Effector memory CD8-positive, alpha-beta T cell (primary cell): ENCODE data around the gene SERPINA10.
"Not testable (repeated sequence)": the region's sequence is repeated elsewhere in the genome, so short reads cannot be mapped to it uniquely, and the experiment has no call there.

Experiments used
- ATAC-seq: fragments of 150-1000 bp; cut with Tn5 transposase; replicated peaks from 2 replicates; pipeline ENCODE4 v1.10.0; 2021; ENCODE audit warnings: mild to moderate bottlenecking, moderate library complexity
- DNase-seq, 3 experiments: peaks; one replicate each; pipeline ENCODE4 v3.0.0; 2021
- H3K27ac Mint-ChIP-seq, 2 donors: one replicate each; pipeline ENCODE4 v1.8.0; 2022; ENCODE audit warnings: mild to moderate bottlenecking in 2 of 2, mixed read lengths in 2 of 2, moderate library complexity in 2 of 2
- H3K27me3 Mint-ChIP-seq, 2 donors: one replicate each; pipeline ENCODE4 v1.8.0; 2022; ENCODE audit warnings: mixed read lengths in 2 of 2
- H3K36me3 Mint-ChIP-seq: one replicate; pipeline ENCODE4 v1.8.0; 2022; ENCODE audit warnings: mild to moderate bottlenecking, moderate library complexity, mixed read lengths; ENCODE audit not compliant: insufficient read depth
- H3K4me1 Mint-ChIP-seq, 2 donors: one replicate each; pipeline ENCODE4 v1.8.0; 2022; ENCODE audit warnings: low read depth in 2 of 2, mixed read lengths in 2 of 2
- H3K4me3 Mint-ChIP-seq, 2 donors: one replicate each; pipeline ENCODE4 v1.8.0; 2022; ENCODE audit warnings: mild to moderate bottlenecking in 2 of 2, mixed read lengths in 2 of 2, moderate library complexity in 2 of 2
- H3K9me3 Mint-ChIP-seq, 2 donors: one replicate each; pipeline ENCODE4 v1.8.0; 2022; ENCODE audit warnings: mixed read lengths in 2 of 2

SERPINA10 gene

GRCh38 chr14:94306047-94306978 is 13.2 kb upstream of the SERPINA10 start:
- H3K4me1 Mint-ChIP-seq: no peaks in the 10 kb centered on the region
- no peaks in the 10 kb centered on the region for H3K36me3 Mint-ChIP-seq
- no peak overlapping the region for H3K4me3 Mint-ChIP-seq
- peaks cover 0 to 10% of the 10 kb centered on the region in 2 donors for H3K27me3 Mint-ChIP-seq
- H3K9me3 Mint-ChIP-seq: peaks cover 5 to 15% of the 10 kb centered on the region in 2 donors
- no peak overlapping the region for H3K27ac Mint-ChIP-seq
- ATAC-seq (no peak), DNase-seq (no peak)

GRCh38 chr14:94305620-94306019 is 12.6 kb upstream of the SERPINA10 start:
- no peak overlapping the region for H3K4me3 Mint-ChIP-seq
- DNase-seq (no peak), ATAC-seq (no peak)
- peaks cover 0 to 10% of the 10 kb centered on the region in 2 donors for H3K27me3 Mint-ChIP-seq
- peaks cover 5 to 15% of the 10 kb centered on the region in 2 donors for H3K9me3 Mint-ChIP-seq
- no peak overlapping the region for H3K27ac Mint-ChIP-seq
- H3K4me1 Mint-ChIP-seq: no peaks in the 10 kb centered on the region
- H3K36me3 Mint-ChIP-seq: no peaks in the 10 kb centered on the region

GRCh38 chr14:94304243-94304642 is 11.2 kb upstream of the SERPINA10 start:
- Mint-ChIP-seq H3K27ac (no peak overlapping the region), H3K36me3 (no peaks in the 10 kb centered on the region), H3K9me3 (peaks cover 5 to 15% of the 10 kb centered on the region in 2 donors), H3K4me3 (no peak overlapping the region), H3K27me3 (peaks cover under 1 to 12% of the 10 kb centered on the region in 2 donors), H3K4me1 (no peaks in the 10 kb centered on the region)
- no peak for ATAC-seq
- DNase-seq: no peak

- H3K4me3 Mint-ChIP-seq: no peak overlapping the region
- no peaks in the 10 kb centered on the region for H3K4me1 Mint-ChIP-seq
- no peaks in the 10 kb centered on the region for H3K36me3 Mint-ChIP-seq
- ATAC-seq: no peak
- peaks cover 8 to 19% of the 10 kb centered on the region in 2 donors for H3K27me3 Mint-ChIP-seq
- no peak for DNase-seq
- H3K9me3 Mint-ChIP-seq: peaks cover 1 to 5% of the 10 kb centered on the region in 2 donors
- no peak overlapping the region for H3K27ac Mint-ChIP-seq
Measured at GRCh38 chr14:94303111-94303510, 10.0 kb upstream of the SERPINA10 start.

GRCh38 chr14:94298130-94298529 is 5.1 kb upstream of the SERPINA10 start:
- no peak for DNase-seq
- H3K4me1 Mint-ChIP-seq: no peaks in the 10 kb centered on the region

GRCh38 chr14:94296181-94296545 is 3.1 kb upstream of the SERPINA10 start:
- not testable (repeated sequence) for ATAC-seq, H3K36me3 Mint-ChIP-seq, H3K27ac Mint-ChIP-seq, H3K4me3 Mint-ChIP-seq, H3K4me1 Mint-ChIP-seq, DNase-seq, H3K9me3 Mint-ChIP-seq
- peaks cover 8 to 52% of the 10 kb centered on the region in 2 donors for H3K27me3 Mint-ChIP-seq

More at GRCh38 chr14:94298130-94298529, 5.1 kb upstream of the SERPINA10 start:
- H3K27me3 Mint-ChIP-seq: peaks cover 8 to 42% of the 10 kb centered on the region in 2 donors
- no peak overlapping the region for H3K4me3 Mint-ChIP-seq
- no peak overlapping the region for H3K27ac Mint-ChIP-seq
- ATAC-seq: no peak
- no peaks in the 10 kb centered on the region for H3K36me3 Mint-ChIP-seq
- no peaks in the 10 kb centered on the region for H3K9me3 Mint-ChIP-seq

GRCh38 chr14:94295360-94296180 is 2.5 kb upstream of the SERPINA10 start:
- Mint-ChIP-seq H3K4me3 (no peak overlapping the region), H3K27me3 (peaks cover 8 to 58% of the 10 kb centered on the region in 2 donors), H3K36me3 (no peaks in the 10 kb centered on the region), H3K27ac (no peak overlapping the region), H3K9me3 (no peaks in the 10 kb centered on the region), H3K4me1 (no peaks in the 10 kb centered on the region)
- ATAC-seq: no peak
- DNase-seq: no peak

- Mint-ChIP-seq H3K4me3 (no peak overlapping the region), H3K36me3 (no peaks in the 10 kb centered on the region), H3K27me3 (peaks cover under 1 to 57% of the 10 kb centered on the region in 2 donors), H3K27ac (no peak overlapping the region), H3K4me1 (no peaks in the 10 kb centered on the region), H3K9me3 (no peaks in the 10 kb centered on the region)
- DNase-seq (no peak), ATAC-seq (no peak)
Measured at GRCh38 chr14:94293578-94293924, 483 bp upstream of the SERPINA10 start.

- H3K9me3 Mint-ChIP-seq: no peaks in the 10 kb centered on the region
- ATAC-seq: no peak
- H3K4me1 Mint-ChIP-seq: no peaks in the 10 kb centered on the region
- DNase-seq: no peak
- peaks cover 6 to 55% of the 10 kb centered on the region in 2 donors for H3K27me3 Mint-ChIP-seq
- H3K4me3 Mint-ChIP-seq: no peak overlapping the region
- H3K36me3 Mint-ChIP-seq: no peaks in the 10 kb centered on the region
- no peak overlapping the region for H3K27ac Mint-ChIP-seq
Measured at GRCh38 chr14:94292526-94292871, 569 bp downstream of the SERPINA10 start.

GRCh38 chr14:94291906-94292525 is 1.1 kb downstream of the SERPINA10 start:
- H3K4me3 Mint-ChIP-seq: no peak overlapping the region
- H3K27ac Mint-ChIP-seq: no peak overlapping the region
- peaks cover 11 to 55% of the 10 kb centered on the region in 2 donors for H3K27me3 Mint-ChIP-seq
- H3K9me3 Mint-ChIP-seq: no peaks in the 10 kb centered on the region
- H3K4me1 Mint-ChIP-seq: no peaks in the 10 kb centered on the region
- ATAC-seq (no peak), DNase-seq (no peak)
- no peaks in the 10 kb centered on the region for H3K36me3 Mint-ChIP-seq

GRCh38 chr14:94291159-94291905 is 1.7 kb downstream of the SERPINA10 start:
- H3K4me3 Mint-ChIP-seq: no peak overlapping the region
- no peaks in the 10 kb centered on the region for H3K4me1 Mint-ChIP-seq
- no peak for DNase-seq
- H3K27me3 Mint-ChIP-seq: peaks cover 12 to 58% of the 10 kb centered on the region in 2 donors
- no peaks in the 10 kb centered on the region for H3K9me3 Mint-ChIP-seq
- no peak overlapping the region for H3K27ac Mint-ChIP-seq
- no peaks in the 10 kb centered on the region for H3K36me3 Mint-ChIP-seq
- ATAC-seq: no peak

- peaks cover 12 to 54% of the 10 kb centered on the region in 2 donors for H3K27me3 Mint-ChIP-seq
- no peak for ATAC-seq
- H3K4me1 Mint-ChIP-seq: no peaks in the 10 kb centered on the region
- H3K36me3 Mint-ChIP-seq: no peaks in the 10 kb centered on the region
- H3K9me3 Mint-ChIP-seq: no peaks in the 10 kb centered on the region
- no peak overlapping the region for H3K4me3 Mint-ChIP-seq
- H3K27ac Mint-ChIP-seq: no peak overlapping the region
- DNase-seq: no peak
Measured at GRCh38 chr14:94290197-94290596, 2.9 kb downstream of the SERPINA10 start.
